ENCODE measurements around the gene CCDC47. TPM values are rescaled to one million over a fixed set of nuclear protein-coding genes. Genes with fewer than 3 reads are reported as not detected.

CCDC47 gene
- total RNA-seq, 1 experiment from 2014 or later = 79.4 TPM

- Mint-ChIP-seq H3K27ac (no peak overlapping the region), H3K4me3 (no peak overlapping the region), H3K27me3 (ENCODE audit: low read depth) (peaks cover 5% of the 10 kb centered on the region), H3K36me3 (ENCODE audit: insufficient read depth in 1 of 3, low read depth in 3 of 3) (peaks cover 11 to 48% (median 29%) of the 10 kb centered on the region in 3 experiments), H3K9me3 (no peaks in the 10 kb centered on the region), H3K4me1 (peaks cover 16 to 23% of the 10 kb centered on the region in 2 experiments)
- Histone ChIP-seq H2BK20ac (ENCODE audit: low read depth, low read length, poor library complexity, severe bottlenecking) (no peak overlapping the region), H2BK15ac (ENCODE audit: low read depth, low read length) (no peak overlapping the region), H3K4me1 (ENCODE audit: insufficient read depth, low read length) (no peaks in the 10 kb centered on the region), H3K9ac (ENCODE audit: extremely low read depth, insufficient read length, low read length) (no peak overlapping the region), H3K27ac (ENCODE audit: insufficient read length, low read depth, low read length) (no peak overlapping the region), H3K23ac (ENCODE audit: insufficient read length, low read depth, low read length) (no peak overlapping the region), H3K14ac (ENCODE audit: insufficient read depth, low read length) (no peak overlapping the region), H2BK120ac (ENCODE audit: low read depth, low read length, poor library complexity, severe bottlenecking) (no peak overlapping the region), H4K91ac (ENCODE audit: insufficient read length, low read depth, low read length) (no peak overlapping the region), H3K4me2 (ENCODE audit: insufficient read depth, insufficient read length, low read length) (no peak overlapping the region), H3K4ac (ENCODE audit: low read depth, low read length) (no peak overlapping the region), H3K27me3 (ENCODE audit: insufficient read depth, low read length) (no peaks in the 10 kb centered on the region), H2AFZ (ENCODE audit: low read length) (no peak overlapping the region), H4K5ac (ENCODE audit: insufficient read length, low read depth, low read length) (no peak overlapping the region), H3K56ac (ENCODE audit: insufficient read length, low read depth, low read length) (no peak overlapping the region), H2AK5ac (ENCODE audit: insufficient read length, low read length) (no peak overlapping the region), H3K23me2 (ENCODE audit: insufficient read length, low read depth, low read length, poor library complexity, severe bottlenecking) (peaks cover 10% of the 10 kb centered on the region), H4K8ac (replicated peaks; ENCODE audit: insufficient read length, low read depth, low read length) (no peak overlapping the region), H2BK12ac (ENCODE audit: insufficient read length, low read depth, low read length) (no peak overlapping the region), H2BK5ac (ENCODE audit: insufficient read length, low read length) (no peak overlapping the region), H3K9me3 (ENCODE audit: control insufficient read depth, low read depth, low read length) (no peaks in the 10 kb centered on the region), H4K20me1 (ENCODE audit: control insufficient read depth, insufficient read depth, insufficient read length) (no peaks in the 10 kb centered on the region), H3K18ac (ENCODE audit: insufficient read length, low read depth, low read length) (no peak overlapping the region), H3K79me1 (ENCODE audit: insufficient read depth, low read depth, low read length, poor library complexity, severe bottlenecking) (no peaks in the 10 kb centered on the region), H3K79me2 (ENCODE audit: insufficient read depth, low read length) (no peaks in the 10 kb centered on the region), H3T11ph (ENCODE audit: low read length) (no peak overlapping the region)
- TF ChIP-seq CTCF (conservative IDR thresholded peaks at IDR 0.05) = no peak
- no peak for DNase-seq
- WGBS (ENCODE audit: extremely low coverage, insufficient read length, low lambda C conversion rate) = no CpG with 5 or more reads among the region's 11 CpGs
Observed at GRCh38 chr17:63704259-63704576, 69.2 kb downstream of the CCDC47 start.
